ENCODE measurements around the gene MFN2.
"Not testable (repeated sequence)": the region's sequence is repeated elsewhere in the genome, so short reads cannot be mapped to it uniquely, and the experiment has no call there.

DNA sequence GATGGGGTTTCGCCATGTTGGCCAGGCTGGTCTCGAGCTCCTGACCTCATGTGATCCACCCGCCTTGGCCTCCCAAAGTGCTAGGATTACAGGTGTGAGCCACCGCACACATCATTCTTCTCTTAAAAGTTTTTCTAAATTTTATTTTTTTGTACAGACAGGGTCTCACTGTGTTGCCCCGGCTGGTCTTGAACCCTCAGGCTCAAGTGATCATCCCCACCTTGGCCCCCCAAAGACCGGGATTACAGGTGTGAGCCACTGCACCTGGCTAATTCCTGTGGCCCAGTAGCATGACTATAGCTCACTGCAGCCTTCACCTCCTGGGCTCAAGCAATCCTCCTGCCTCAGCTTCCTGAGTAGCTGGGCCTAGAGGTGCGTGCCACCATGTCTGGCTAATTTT lies 40.5 kb upstream of the MFN2 start:
- TF ChIP-seq, protein P1, sequence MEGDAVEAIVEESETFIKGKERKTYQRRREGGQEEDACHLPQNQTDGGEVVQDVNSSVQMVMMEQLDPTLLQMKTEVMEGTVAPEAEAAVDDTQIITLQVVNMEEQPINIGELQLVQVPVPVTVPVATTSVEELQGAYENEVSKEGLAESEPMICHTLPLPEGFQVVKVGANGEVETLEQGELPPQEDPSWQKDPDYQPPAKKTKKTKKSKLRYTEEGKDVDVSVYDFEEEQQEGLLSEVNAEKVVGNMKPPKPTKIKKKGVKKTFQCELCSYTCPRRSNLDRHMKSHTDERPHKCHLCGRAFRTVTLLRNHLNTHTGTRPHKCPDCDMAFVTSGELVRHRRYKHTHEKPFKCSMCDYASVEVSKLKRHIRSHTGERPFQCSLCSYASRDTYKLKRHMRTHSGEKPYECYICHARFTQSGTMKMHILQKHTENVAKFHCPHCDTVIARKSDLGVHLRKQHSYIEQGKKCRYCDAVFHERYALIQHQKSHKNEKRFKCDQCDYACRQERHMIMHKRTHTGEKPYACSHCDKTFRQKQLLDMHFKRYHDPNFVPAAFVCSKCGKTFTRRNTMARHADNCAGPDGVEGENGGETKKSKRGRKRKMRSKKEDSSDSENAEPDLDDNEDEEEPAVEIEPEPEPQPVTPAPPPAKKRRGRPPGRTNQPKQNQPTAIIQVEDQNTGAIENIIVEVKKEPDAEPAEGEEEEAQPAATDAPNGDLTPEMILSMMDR (conservative IDR thresholded peaks at IDR 0.05; ENCODE audit: low read length), result not testable (repeated sequence)
- not testable (repeated sequence) for TF ChIP-seq EZH2phosphoT487 (IDR thresholded peaks at IDR 0.05; ENCODE audit: borderline replicate concordance, low read depth, low read length)
